H9 (cell line): ENCODE results near the gene TIMM10. TPM values are rescaled to one million over a fixed set of nuclear protein-coding genes. Genes with fewer than 3 reads are reported as not detected.

Source experiments
- DNase-seq: peaks from one replicate; pipeline ENCODE4 v3.0.0-alpha.2; 2017
- H2AFZ ChIP-seq: one replicate; pipeline ENCODE4 v1.6.1; 2013; ENCODE audit warnings: mild to moderate bottlenecking, low read length, control low read depth, moderate library complexity
- H2AK5ac ChIP-seq: 2 replicates; pipeline ENCODE4 v1.6.1; 2013; ENCODE audit warnings: low read length, control low read depth, mixed read lengths; ENCODE audit not compliant: insufficient read length
- H2BK120ac ChIP-seq: one replicate; pipeline ENCODE4 v1.6.1; 2013; ENCODE audit warnings: low read depth, mild to moderate bottlenecking, low read length, control low read depth, inconsistent platforms; ENCODE audit not compliant: poor library complexity, severe bottlenecking
- H2BK12ac ChIP-seq: 2 replicates; pipeline ENCODE4 v1.6.1; 2013; ENCODE audit warnings: low read length, control low read depth, mixed read lengths, low read depth; ENCODE audit not compliant: insufficient read length
- H2BK15ac ChIP-seq: 2 replicates; pipeline ENCODE4 v1.6.1; 2013; ENCODE audit warnings: low read depth, low read length, control low read depth
- H2BK20ac ChIP-seq: one replicate; pipeline ENCODE4 v1.6.1; 2013; ENCODE audit warnings: low read depth, mild to moderate bottlenecking, low read length, control low read depth, inconsistent platforms; ENCODE audit not compliant: poor library complexity, severe bottlenecking
- H2BK5ac ChIP-seq: 2 replicates; pipeline ENCODE4 v1.6.1; 2013; ENCODE audit warnings: low read length, control low read depth, mixed read lengths; ENCODE audit not compliant: insufficient read length
- H3K14ac ChIP-seq: 2 replicates; pipeline ENCODE4 v1.6.1; 2013; ENCODE audit warnings: low read length, control low read depth; ENCODE audit not compliant: insufficient read depth
- H3K18ac ChIP-seq: 2 replicates; pipeline ENCODE4 v1.6.1; 2013; ENCODE audit warnings: low read depth, mild to moderate bottlenecking, mixed read lengths, low read length, control low read depth; ENCODE audit not compliant: insufficient read length
- H3K23ac ChIP-seq: 2 replicates; pipeline ENCODE4 v1.6.1; 2013; ENCODE audit warnings: low read length, control low read depth, mixed read lengths, low read depth; ENCODE audit not compliant: insufficient read length
- H3K23me2 ChIP-seq: 2 replicates; pipeline ENCODE4 v1.6.1; 2013; ENCODE audit warnings: low read depth, mild to moderate bottlenecking, mixed read lengths, low read length, control low read depth; ENCODE audit not compliant: insufficient read length, poor library complexity, severe bottlenecking
- H3K27ac ChIP-seq: 2 replicates; pipeline ENCODE4 v1.5.1; 2013; ENCODE audit warnings: low read length, control low read depth, mixed read lengths, low read depth; ENCODE audit not compliant: insufficient read length
- H3K27me3 ChIP-seq: 2 replicates; pipeline ENCODE4 v1.6.1; 2013; ENCODE audit warnings: low read length, control low read depth, inconsistent platforms; ENCODE audit not compliant: insufficient read depth
- H3K4ac ChIP-seq: 2 replicates; pipeline ENCODE4 v1.6.1; 2013; ENCODE audit warnings: low read depth, mild to moderate bottlenecking, control low read depth, inconsistent platforms, low read length, moderate library complexity
- H3K4me1 ChIP-seq: 2 replicates; pipeline ENCODE4 v1.6.1; 2013; ENCODE audit warnings: low read length, control low read depth, inconsistent platforms; ENCODE audit not compliant: insufficient read depth
- H3K4me2 ChIP-seq: 2 replicates; pipeline ENCODE4 v1.6.1; 2013; ENCODE audit warnings: low read length, control low read depth, mixed read lengths; ENCODE audit not compliant: insufficient read length, insufficient read depth
- H3K56ac ChIP-seq: 2 replicates; pipeline ENCODE4 v1.6.1; 2013; ENCODE audit warnings: low read depth, mild to moderate bottlenecking, mixed read lengths, low read length, control low read depth; ENCODE audit not compliant: insufficient read length
- H3K79me1 ChIP-seq: 2 replicates; pipeline ENCODE4 v1.6.1; 2013; ENCODE audit warnings: low read depth, mild to moderate bottlenecking, moderate library complexity, low read length, control low read depth, inconsistent platforms; ENCODE audit not compliant: insufficient read depth, poor library complexity, severe bottlenecking
- H3K79me2 ChIP-seq: 2 replicates; pipeline ENCODE4 v1.6.1; 2013; ENCODE audit warnings: low read length, control low read depth, inconsistent platforms; ENCODE audit not compliant: insufficient read depth
- H3K9ac ChIP-seq: 2 replicates; pipeline ENCODE4 v1.6.1; 2013; ENCODE audit warnings: low read length, control low read depth, mixed read lengths; ENCODE audit not compliant: insufficient read length; ENCODE audit errors: extremely low read depth
- H3K9me3 ChIP-seq: one replicate; pipeline ENCODE4 v1.6.1; 2013; ENCODE audit warnings: low read depth, low read length, inconsistent platforms; ENCODE audit not compliant: control insufficient read depth
- H3T11ph ChIP-seq: one replicate; pipeline ENCODE4 v1.6.1; 2013; ENCODE audit warnings: mild to moderate bottlenecking, low read length, control low read depth, inconsistent platforms
- H4K20me1 ChIP-seq: one replicate; pipeline ENCODE4 v1.6.1; 2013; ENCODE audit not compliant: control insufficient read depth, insufficient read length, insufficient read depth
- H4K5ac ChIP-seq: 2 replicates; pipeline ENCODE4 v1.6.1; 2013; ENCODE audit warnings: low read depth, mild to moderate bottlenecking, mixed read lengths, low read length, control low read depth; ENCODE audit not compliant: insufficient read length
- H4K8ac ChIP-seq: replicated peaks from 2 replicates; pipeline ENCODE4 v1.6.1; 2013; ENCODE audit warnings: low read length, control low read depth, mixed read lengths, low read depth; ENCODE audit not compliant: insufficient read length
- H4K91ac ChIP-seq: 2 replicates; pipeline ENCODE4 v1.6.1; 2013; ENCODE audit warnings: low read depth, mild to moderate bottlenecking, moderate library complexity, mixed read lengths, low read length, control low read depth; ENCODE audit not compliant: insufficient read length
- H3K27ac Mint-ChIP-seq, 3 experiments: 2 replicates in 2 of 3; 3 replicates in 1 of 3; pipeline ENCODE4 v1.8.0; 2020 to 2021; ENCODE audit warnings: mixed read lengths in 3 of 3, mild to moderate bottlenecking in 1 of 3, moderate library complexity in 1 of 3
- H3K27me3 Mint-ChIP-seq: 2 replicates; pipeline ENCODE4 v1.8.0; 2021; ENCODE audit warnings: low read depth, mild to moderate bottlenecking, moderate library complexity, mixed read lengths
- H3K36me3 Mint-ChIP-seq, 3 experiments: 2 replicates in 2 of 3; 3 replicates in 1 of 3; pipeline ENCODE4 v1.8.0; 2020 to 2021; ENCODE audit warnings: low read depth in 3 of 3, mixed read lengths in 3 of 3; ENCODE audit not compliant: insufficient read depth in 1 of 3
- H3K4me1 Mint-ChIP-seq, 2 experiments: 2 replicates each; pipeline ENCODE4 v1.8.0; 2020; ENCODE audit warnings: mixed read lengths in 2 of 2
- H3K4me3 Mint-ChIP-seq, 2 experiments: 2 replicates in 1 of 2; 3 replicates in 1 of 2; pipeline ENCODE4 v1.8.0; 2020 to 2021; ENCODE audit warnings: mild to moderate bottlenecking in 2 of 2, mixed read lengths in 2 of 2, moderate library complexity in 1 of 2
- H3K9me3 Mint-ChIP-seq, 2 experiments: 2 replicates in 1 of 2; 3 replicates in 1 of 2; pipeline ENCODE4 v1.8.0; 2020; ENCODE audit warnings: mild to moderate bottlenecking in 2 of 2, mixed read lengths in 2 of 2, moderate library complexity in 1 of 2
- WGBS: extraction: QIAGEN DNeasy Blood & Tissue Kit; methylation state at CpG from one replicate; pipeline ENCODE4 v1.1.7; 2013; ENCODE audit warnings: missing lambda C conversion rate, low lambda C conversion rate, mixed read lengths; ENCODE audit not compliant: insufficient read length; ENCODE audit errors: extremely low coverage; 5-methylcytosine and 5-hydroxymethylcytosine counted together
- total RNA-seq: library from RNA; stranded (reverse); gene quantifications from 2 replicates; pipeline ENCODE4 v1.2.1, GENCODE V29; 2021
- TF ChIP-seq, protein P1 (sequence below): fragments of 200-600 bp; sonication (generic); conservative IDR thresholded peaks from 3 replicates; pipeline ENCODE4 v1.8.0; 2021; ENCODE audit warnings: antibody characterized with exemption, mild to moderate bottlenecking

The TIMM10 gene
- total RNA-seq, 1 experiment from 2014 or later, result 130 TPM

DNA sequence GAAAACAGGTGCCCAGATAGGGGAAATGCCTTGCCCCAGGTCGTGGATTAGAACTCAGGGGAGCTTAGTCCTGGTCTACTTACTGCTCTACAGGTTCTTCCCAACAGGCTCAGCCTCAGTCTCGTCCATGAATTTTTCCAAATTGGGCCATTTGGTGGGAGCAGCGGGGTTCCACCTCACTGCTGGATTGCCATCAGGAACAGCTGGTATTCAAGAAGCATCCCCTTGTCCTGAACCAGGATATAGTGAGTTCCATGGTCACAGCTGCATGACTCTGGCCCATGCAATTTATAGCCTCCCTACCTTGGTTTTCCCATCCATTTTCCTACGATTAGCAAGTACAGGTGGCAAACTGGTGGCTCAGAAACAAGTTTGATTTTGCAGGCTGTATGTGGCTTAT, 43.5 kb upstream of the TIMM10 start:
- no peaks in the 10 kb centered on the region for H4K20me1 ChIP-seq
- H3K36me3 Mint-ChIP-seq, result peaks cover 0 to 2% (median 0%) of the 10 kb centered on the region in 3 experiments; a peak in 1 of 7 replicates

More for the DNA sequence above, 43.5 kb upstream of the TIMM10 start:
- H3K14ac ChIP-seq, result no peak overlapping the region
- Mint-ChIP-seq H3K27me3 (peaks cover 2% of the 10 kb centered on the region; the same call in 1 of the 2 replicates), H3K4me3 (no peak overlapping the region; a peak in 1 of 5 replicates), H3K4me1 (peaks cover 16 to 23% of the 10 kb centered on the region in 2 experiments), H3K27ac (peak overlapping the region in 2 of 3 experiments; percentile 36 to 79; a peak in 3 of 7 replicates), H3K9me3 (no peaks in the 10 kb centered on the region)
- no peak overlapping the region for H3T11ph ChIP-seq
- no peak overlapping the region for H3K4ac ChIP-seq
- no peak overlapping the region for H2BK5ac ChIP-seq
- H2AK5ac ChIP-seq, result no peak overlapping the region
- H2BK12ac ChIP-seq, result no peak overlapping the region
- no peak overlapping the region for H4K8ac ChIP-seq
- no peak overlapping the region for H3K9ac ChIP-seq
- H3K27ac ChIP-seq, result no peak overlapping the region
- no peak overlapping the region for H4K91ac ChIP-seq
- H3K18ac ChIP-seq, result no peak overlapping the region
- no peak overlapping the region for H3K4me2 ChIP-seq
- H3K27me3 ChIP-seq, result no peaks in the 10 kb centered on the region; the same call in 1 of the 2 replicates
- no peaks in the 10 kb centered on the region for H3K79me2 ChIP-seq
- H4K5ac ChIP-seq, result no peak overlapping the region
- H2BK15ac ChIP-seq, result no peak overlapping the region
- H2BK120ac ChIP-seq, result no peak overlapping the region
- TF ChIP-seq, protein P1, sequence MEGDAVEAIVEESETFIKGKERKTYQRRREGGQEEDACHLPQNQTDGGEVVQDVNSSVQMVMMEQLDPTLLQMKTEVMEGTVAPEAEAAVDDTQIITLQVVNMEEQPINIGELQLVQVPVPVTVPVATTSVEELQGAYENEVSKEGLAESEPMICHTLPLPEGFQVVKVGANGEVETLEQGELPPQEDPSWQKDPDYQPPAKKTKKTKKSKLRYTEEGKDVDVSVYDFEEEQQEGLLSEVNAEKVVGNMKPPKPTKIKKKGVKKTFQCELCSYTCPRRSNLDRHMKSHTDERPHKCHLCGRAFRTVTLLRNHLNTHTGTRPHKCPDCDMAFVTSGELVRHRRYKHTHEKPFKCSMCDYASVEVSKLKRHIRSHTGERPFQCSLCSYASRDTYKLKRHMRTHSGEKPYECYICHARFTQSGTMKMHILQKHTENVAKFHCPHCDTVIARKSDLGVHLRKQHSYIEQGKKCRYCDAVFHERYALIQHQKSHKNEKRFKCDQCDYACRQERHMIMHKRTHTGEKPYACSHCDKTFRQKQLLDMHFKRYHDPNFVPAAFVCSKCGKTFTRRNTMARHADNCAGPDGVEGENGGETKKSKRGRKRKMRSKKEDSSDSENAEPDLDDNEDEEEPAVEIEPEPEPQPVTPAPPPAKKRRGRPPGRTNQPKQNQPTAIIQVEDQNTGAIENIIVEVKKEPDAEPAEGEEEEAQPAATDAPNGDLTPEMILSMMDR, result no peak
- H2AFZ ChIP-seq, result no peak overlapping the region
- peaks cover 6% of the 10 kb centered on the region; the same call in 1 of the 2 replicates for H3K4me1 ChIP-seq
- no peak for DNase-seq
- H2BK20ac ChIP-seq, result no peak overlapping the region
- no peaks in the 10 kb centered on the region for H3K23me2 ChIP-seq
- H3K79me1 ChIP-seq, result no peaks in the 10 kb centered on the region
- H3K9me3 ChIP-seq, result no peaks in the 10 kb centered on the region
- H3K23ac ChIP-seq, result no peak overlapping the region
- no peak overlapping the region for H3K56ac ChIP-seq
- WGBS, result no CpG with 5 or more reads among the region's 4 CpGs
